ENCODE results near the gene C11orf91. TPM values are rescaled to one million over a fixed set of nuclear protein-coding genes. Genes with fewer than 3 reads are reported as not detected.
"Not testable (repeated sequence)": the region's sequence is repeated elsewhere in the genome, so short reads cannot be mapped to it uniquely, and the experiment has no call there.

The C11orf91 gene
- not detected for polyA plus RNA-seq (2013, experiment 1 of 2; ENCODE audit: insufficient read length)
- 0.34 TPM for polyA plus RNA-seq (2013, experiment 2 of 2; ENCODE audit: insufficient read length)

- DNase-seq: peak; percentile 97
Observed at GRCh38 chr11:33700502-33701271, at the start of gene C11orf91. C11orf91 (minus strand) TSS chr11:33700826; CDS start chr11:33700740, 86 bp downstream.

GRCh38 chr11:33747979-33748378 lies 47.4 kb upstream of the C11orf91 start:
- DNase-seq: peak; percentile 47

DNA sequence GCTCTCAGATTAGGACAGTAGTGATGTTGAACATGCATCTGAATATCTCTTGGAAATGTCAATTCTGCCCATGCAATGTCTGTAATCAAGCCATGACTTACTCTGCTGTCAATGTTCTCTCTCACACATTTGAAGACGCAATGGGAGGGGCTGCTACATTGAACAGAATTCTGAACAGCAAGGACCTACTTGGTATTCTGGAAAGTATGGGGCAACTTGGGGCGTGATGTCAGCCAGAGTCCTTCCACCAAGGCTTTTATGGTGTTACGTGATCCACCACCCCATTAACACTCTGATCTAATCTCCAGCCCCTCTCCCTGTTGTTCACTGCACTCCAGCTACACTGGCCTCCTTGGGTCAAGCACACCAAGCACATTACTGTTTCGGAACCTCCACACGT lies 42.7 kb upstream of the C11orf91 start:
- no peak for DNase-seq

- no peak for DNase-seq
Observed at GRCh38 chr11:33742249-33742851, 41.7 kb upstream of the C11orf91 start.

DNA sequence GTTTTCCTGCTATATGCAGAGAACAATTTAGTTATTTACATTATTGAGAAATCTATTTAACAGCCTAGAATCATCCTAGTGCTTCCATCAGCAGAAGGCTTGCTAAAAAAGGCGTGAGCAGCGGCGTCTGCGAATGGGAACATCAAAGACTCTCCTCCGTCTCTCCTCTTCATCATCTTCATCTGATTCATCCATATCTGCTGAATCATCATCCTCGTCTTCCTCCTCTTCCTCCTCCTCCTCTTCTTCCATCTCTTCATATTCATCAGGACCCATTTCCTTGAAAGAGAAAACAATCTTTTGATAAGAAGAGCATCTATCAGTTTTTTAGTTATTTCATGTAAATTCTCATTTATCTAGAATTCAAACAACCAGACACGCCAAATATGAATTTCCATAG lies 41.2 kb upstream of the C11orf91 start:
- DNase-seq: no peak

DNA sequence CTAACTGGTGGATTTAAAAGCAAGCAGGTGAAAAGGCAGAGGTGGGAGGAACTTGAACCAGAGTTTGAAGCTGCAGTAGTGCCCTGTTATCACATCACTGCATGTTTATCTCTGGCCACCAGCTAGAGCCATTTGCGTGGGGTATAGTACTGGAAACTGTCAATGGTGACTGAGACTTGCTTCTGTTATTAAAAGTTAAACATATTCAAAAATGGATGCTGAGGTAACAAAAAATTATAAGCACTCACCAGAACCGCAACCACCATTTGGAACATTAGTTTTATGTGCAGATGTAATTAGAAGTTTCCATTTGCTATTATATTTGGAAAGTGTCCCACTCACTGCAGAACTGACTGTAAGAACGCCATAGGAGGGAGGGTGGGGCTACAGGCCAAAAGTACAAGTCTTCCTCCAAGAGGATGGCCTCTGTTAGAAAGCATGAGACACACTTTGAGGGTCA lies 36.8 kb upstream of the C11orf91 start:
- no peak for DNase-seq

- DNase-seq: peak; percentile 89
Observed at GRCh38 chr11:33736148-33736812, 35.7 kb upstream of the C11orf91 start, which contains the start of gene CD59. CD59 (minus strand) TSS chr11:33736423; CDS start chr11:33722445, 13,978 bp downstream.

GRCh38 chr11:33735271-33736147 lies 34.9 kb upstream of the C11orf91 start:
- DNase-seq: no peak

- DNase-seq: no peak
Observed at GRCh38 chr11:33734441-33735270, 34.0 kb upstream of the C11orf91 start.

DNA sequence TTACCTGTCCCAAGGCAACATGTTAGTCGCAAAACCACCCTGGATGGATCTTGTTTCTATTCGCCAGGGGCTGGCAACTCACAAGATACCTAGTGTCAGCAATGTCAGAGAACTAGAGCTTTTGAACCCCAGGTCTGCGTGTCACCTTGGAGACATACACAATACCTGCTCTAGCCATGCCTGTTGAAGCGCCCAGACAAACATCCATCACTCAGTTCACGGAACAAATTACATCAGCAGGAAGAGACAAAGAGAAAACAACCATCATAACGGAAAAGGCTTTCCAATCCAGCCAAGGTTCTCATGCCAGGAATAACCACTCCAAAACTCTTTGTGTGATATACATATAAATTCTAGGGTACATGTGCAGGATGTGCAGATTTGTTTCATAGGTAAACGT lies 33.4 kb upstream of the C11orf91 start:
- DNase-seq: no peak

DNA sequence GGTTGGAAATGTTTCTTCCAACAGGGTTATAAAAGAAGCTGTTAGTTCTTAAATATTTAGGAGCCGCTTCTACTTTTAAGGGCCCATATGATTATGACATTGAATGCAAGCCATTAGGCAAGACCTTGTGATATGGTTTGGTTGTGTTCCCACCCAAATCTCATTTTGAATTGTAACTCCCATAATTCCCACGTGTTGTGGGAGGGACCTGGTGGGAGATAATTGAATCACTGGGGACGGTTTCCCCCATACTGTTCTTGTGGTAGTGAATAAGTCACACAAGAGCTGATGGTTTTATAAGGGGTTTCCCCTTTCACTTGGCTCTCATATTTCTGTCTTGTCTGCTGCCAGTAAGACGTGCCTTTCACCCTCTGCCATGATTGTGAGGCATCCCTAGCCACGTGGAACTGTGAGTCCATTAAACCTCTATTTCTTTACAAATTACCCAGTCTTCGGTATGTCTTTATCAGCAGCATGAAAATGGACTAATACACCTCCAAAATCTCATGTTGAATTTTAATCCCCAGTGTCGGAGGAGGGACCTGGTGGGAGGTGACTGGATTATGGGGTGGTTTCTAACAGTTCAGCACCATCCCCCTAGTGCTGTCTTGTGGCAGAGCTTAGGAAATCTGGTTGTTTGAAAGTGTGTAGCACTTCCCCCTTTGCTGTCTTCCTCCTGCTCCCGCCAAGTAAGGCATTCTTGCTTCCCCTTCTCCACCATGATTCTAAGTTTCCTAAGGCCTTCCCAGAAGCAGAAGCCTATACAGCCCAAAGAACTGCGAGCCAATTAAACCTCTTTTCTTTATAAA lies 31.3 kb upstream of the C11orf91 start:
- DNase-seq: no peak

GRCh38 chr11:33730716-33731115 lies 30.1 kb upstream of the C11orf91 start:
- DNase-seq: no peak

DNA sequence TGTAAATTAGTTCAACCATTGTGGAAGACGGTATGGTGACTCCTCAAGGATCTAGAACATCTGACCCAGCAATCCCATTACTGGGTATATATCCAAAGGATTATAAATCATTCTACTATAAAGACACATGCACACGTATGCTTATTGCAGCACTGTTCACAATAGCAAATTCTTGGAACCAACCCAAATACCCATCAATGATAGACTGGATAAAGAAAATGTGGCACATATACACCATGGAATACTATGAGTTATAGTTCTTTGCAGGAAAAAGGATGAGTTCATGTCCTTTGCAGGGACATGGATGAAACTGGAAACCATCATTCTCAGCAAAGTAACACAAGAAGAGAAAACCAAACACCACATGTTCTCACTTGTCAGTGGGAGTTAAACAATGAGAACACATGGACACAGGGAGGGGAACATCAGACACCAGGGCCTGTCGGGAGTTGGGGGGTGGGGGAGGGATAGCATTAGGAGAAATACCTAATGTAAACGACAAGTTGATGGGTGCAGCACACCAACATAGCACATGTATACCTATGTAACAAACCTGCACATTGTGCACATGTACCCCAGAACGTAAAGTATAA lies 28.5 kb upstream of the C11orf91 start:
- DNase-seq: not testable (repeated sequence)

DNA sequence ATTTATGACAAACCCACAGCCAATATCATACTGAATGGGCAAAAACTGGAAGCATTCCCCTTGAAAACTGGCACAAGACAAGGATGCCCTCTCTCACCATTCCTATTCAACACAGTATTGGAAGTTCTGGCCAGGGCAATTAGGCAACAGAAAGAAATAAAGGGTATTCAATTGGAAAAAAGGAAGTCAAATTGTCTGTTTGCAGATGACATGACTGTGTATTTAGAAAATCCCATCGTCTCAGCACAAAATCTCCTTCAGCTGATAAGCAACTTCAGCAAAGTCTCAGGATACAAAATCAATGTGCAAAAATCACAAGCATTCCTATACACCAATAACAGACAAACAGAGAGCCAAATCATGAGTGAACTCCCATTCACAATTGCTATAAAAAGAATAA lies 26.9 kb upstream of the C11orf91 start:
- not testable (repeated sequence) for DNase-seq

DNA sequence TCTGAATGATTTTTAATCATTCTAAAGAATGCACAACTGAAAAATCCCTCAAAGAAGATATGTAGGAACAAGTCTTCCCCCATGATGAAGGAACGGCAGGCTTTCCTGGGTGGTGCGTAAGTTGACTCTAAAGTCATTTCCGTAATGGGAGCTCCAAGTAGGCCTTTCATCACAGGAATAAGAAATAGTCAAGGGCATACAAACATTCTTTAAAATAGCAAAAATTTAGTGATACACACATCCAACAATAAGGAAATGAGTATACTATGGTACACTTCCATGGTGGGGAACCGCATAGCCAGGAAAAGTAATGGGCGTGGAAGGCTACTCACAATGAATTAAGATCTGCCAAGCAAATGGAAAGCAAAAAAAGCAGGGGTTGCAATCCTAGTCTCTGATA lies 24.9 kb upstream of the C11orf91 start:
- DNase-seq: no peak

- DNase-seq: no peak
Observed at GRCh38 chr11:33724644-33725035, 24.0 kb upstream of the C11orf91 start.

DNA sequence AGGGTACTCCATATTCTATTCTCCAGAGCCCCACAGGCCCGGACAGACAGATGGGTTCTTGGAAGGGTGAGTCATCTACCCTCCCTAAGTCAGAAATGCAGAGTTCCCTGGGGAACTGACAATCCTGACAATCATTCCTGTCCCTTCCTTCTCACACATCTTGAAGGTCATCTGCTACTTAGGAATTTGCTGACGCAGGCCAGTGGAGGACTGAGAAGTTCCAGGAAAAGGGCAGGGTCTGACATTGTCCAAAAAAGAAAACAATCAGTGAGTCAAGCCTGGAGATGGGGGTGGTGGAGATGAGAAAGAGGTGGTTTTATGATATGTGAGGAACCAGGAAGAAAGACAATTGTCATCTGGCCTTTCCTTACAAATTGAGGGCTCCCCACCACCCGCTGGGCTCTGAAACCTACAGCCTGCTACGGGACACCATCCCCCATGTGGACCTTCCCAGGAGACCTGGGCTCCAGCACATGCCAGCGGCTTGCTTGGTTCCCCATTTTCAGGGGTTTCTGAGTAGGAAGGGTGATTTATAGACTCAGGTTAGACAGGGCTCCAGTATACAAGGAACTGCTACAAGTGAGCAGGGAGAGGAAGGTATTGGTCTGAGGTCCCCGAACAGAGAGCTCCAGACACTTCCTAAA lies 22.7 kb upstream of the C11orf91 start:
- DNase-seq: peak; percentile 91

DNA sequence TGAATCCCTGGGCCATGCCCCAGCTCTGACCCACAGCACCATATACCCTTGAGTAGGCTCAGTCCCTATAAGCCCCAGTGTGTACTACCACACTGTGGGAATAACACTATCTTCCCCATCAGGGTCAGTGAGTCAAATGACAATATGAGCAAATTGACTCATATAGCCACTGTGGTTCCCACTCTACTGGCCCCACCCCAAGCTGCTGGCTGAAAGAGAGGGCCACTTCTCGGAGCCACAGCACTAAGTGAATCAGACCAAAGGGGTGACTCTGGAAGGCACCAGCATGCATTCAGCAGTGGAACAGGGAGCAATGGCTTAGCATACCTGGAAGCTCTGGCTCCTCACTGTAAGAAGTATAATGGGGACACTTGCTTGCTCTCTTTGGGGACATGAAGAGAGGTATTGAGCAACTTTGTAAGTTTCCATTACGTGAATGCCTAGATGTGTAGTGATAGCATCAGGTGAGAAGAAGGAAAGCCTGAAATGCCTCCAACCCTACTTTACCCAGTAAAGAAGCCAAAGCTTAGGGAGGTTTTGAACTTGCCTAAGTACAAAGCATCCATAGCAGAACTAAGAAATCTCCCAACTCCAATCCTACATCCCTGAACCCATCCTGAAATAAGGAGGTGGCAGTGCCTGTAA lies 22.1 kb upstream of the C11orf91 start:
- DNase-seq: peak; percentile 52

GRCh38 chr11:33721984-33722383 lies 21.4 kb upstream of the C11orf91 start:
- no peak for DNase-seq

Measured in fibroblast of skin of abdomen (primary cell).